HEK293 (cell line): Measurements from ENCODE around the gene TBC1D16.

ENCODE experiments used
- BCL11A ChIP-seq: fragments of 450-650 bp; formaldehyde crosslinking; IDR thresholded peaks from 2 replicates; pipeline ENCODE4 v1.5.1; 2016; ENCODE audit warnings: low read depth, missing biosample characterization, missing genetic modification characterization
- GLI4 ChIP-seq: fragments of 450-650 bp; formaldehyde crosslinking; IDR thresholded peaks from 2 replicates; pipeline ENCODE4 v1.5.1; 2016; ENCODE audit warnings: missing biosample characterization, missing genetic modification characterization
- HOXC10 ChIP-seq: sonication (generic); formaldehyde crosslinking; IDR thresholded peaks from 2 replicates; pipeline ENCODE4 v1.8.1; 2023; ENCODE audit warnings: mild to moderate bottlenecking, missing genetic modification reagents
- MZF1 ChIP-seq: fragments of 450-650 bp; formaldehyde crosslinking; IDR thresholded peaks from 2 replicates; pipeline ENCODE4 v1.5.1; 2017; ENCODE audit warnings: missing biosample characterization, missing genetic modification characterization, borderline replicate concordance
- OSR2 ChIP-seq: fragments of 450-650 bp; formaldehyde crosslinking; IDR thresholded peaks from 2 replicates; pipeline ENCODE4 v1.5.1; 2016; ENCODE audit warnings: missing biosample characterization, missing genetic modification characterization
- PRDM6 ChIP-seq: fragments of 450-650 bp; formaldehyde crosslinking; IDR thresholded peaks from 2 replicates; pipeline ENCODE4 v1.5.1; 2017; ENCODE audit warnings: missing biosample characterization, missing genetic modification characterization
- SCRT1 ChIP-seq: fragments of 450-650 bp; formaldehyde crosslinking; IDR thresholded peaks from 2 replicates; pipeline ENCODE4 v1.5.1; 2016; ENCODE audit warnings: missing biosample characterization, missing genetic modification characterization, borderline replicate concordance
- SP7 ChIP-seq: fragments of 450-650 bp; formaldehyde crosslinking; IDR thresholded peaks from 2 replicates; pipeline ENCODE4 v1.5.1; 2016; ENCODE audit warnings: missing biosample characterization, missing genetic modification characterization
- YY1 ChIP-seq: fragments of 450-650 bp; formaldehyde crosslinking; IDR thresholded peaks from 2 replicates; pipeline ENCODE4 v1.5.1; 2018; ENCODE audit warnings: missing biosample characterization, missing genetic modification characterization
- ZNF146 ChIP-seq: fragments of 450-650 bp; formaldehyde crosslinking; IDR thresholded peaks from 2 replicates; pipeline ENCODE4 v1.5.1; 2016; ENCODE audit warnings: missing biosample characterization, missing genetic modification characterization
- ZNF157 ChIP-seq: fragments of 450-650 bp; formaldehyde crosslinking; IDR thresholded peaks from 2 replicates; pipeline ENCODE4 v1.5.1; 2016; ENCODE audit warnings: missing biosample characterization, missing genetic modification characterization
- ZNF202 ChIP-seq: fragments of 450-650 bp; formaldehyde crosslinking; IDR thresholded peaks from 2 replicates; pipeline ENCODE4 v1.5.1; 2016; ENCODE audit warnings: missing biosample characterization, missing genetic modification characterization, borderline replicate concordance
- ZNF221 ChIP-seq: fragments of 450-650 bp; formaldehyde crosslinking; IDR thresholded peaks from 2 replicates; pipeline ENCODE4 v1.5.1; 2017; ENCODE audit warnings: missing biosample characterization, missing genetic modification characterization, borderline replicate concordance
- ZNF292 ChIP-seq: fragments of 450-650 bp; formaldehyde crosslinking; IDR thresholded peaks from 2 replicates; pipeline ENCODE4 v1.5.1; 2016; ENCODE audit warnings: low read depth, missing biosample characterization, missing genetic modification characterization, borderline replicate concordance
- ZNF335 ChIP-seq: fragments of 450-650 bp; formaldehyde crosslinking; conservative IDR thresholded peaks from 2 replicates; pipeline ENCODE4 v1.5.1; 2016; ENCODE audit warnings: missing biosample characterization, missing genetic modification characterization
- ZNF404 ChIP-seq: fragments of 450-650 bp; formaldehyde crosslinking; IDR thresholded peaks from 2 replicates; pipeline ENCODE4 v1.5.1; 2017; ENCODE audit warnings: missing biosample characterization, missing genetic modification characterization
- ZNF548 ChIP-seq: fragments of 450-650 bp; formaldehyde crosslinking; IDR thresholded peaks from 2 replicates; pipeline ENCODE4 v1.5.1; 2016; ENCODE audit warnings: missing biosample characterization, missing genetic modification characterization
- ZNF629 ChIP-seq: fragments of 450-650 bp; formaldehyde crosslinking; IDR thresholded peaks from 2 replicates; pipeline ENCODE4 v1.5.1; 2017; ENCODE audit warnings: missing biosample characterization, missing genetic modification characterization
- ZNF654 ChIP-seq: fragments of 450-650 bp; formaldehyde crosslinking; IDR thresholded peaks from 2 replicates; pipeline ENCODE4 v1.5.1; 2016; ENCODE audit warnings: low read depth, missing biosample characterization, missing genetic modification characterization
- ZNF837 ChIP-seq: fragments of 450-650 bp; formaldehyde crosslinking; IDR thresholded peaks from 2 replicates; pipeline ENCODE4 v1.5.1; 2016; ENCODE audit warnings: missing biosample characterization, missing genetic modification characterization
- ZSCAN18 ChIP-seq: fragments of 450-650 bp; formaldehyde crosslinking; IDR thresholded peaks from 2 replicates; pipeline ENCODE4 v1.5.1; 2016; ENCODE audit warnings: missing biosample characterization, missing genetic modification characterization
- TF ChIP-seq, protein P1 (sequence below): fragments of 450-650 bp; formaldehyde crosslinking; IDR thresholded peaks from 2 replicates; pipeline ENCODE4 v1.5.1; 2016; ENCODE audit warnings: missing biosample characterization, missing genetic modification characterization
- TF ChIP-seq, protein P2 (sequence below): fragments of 450-650 bp; IDR thresholded peaks from 2 replicates; pipeline ENCODE4 v1.5.1; 2018; ENCODE audit warnings: missing biosample characterization, mild to moderate bottlenecking, missing genetic modification characterization
- TF ChIP-seq, protein P3 (sequence below): fragments of 450-650 bp; formaldehyde crosslinking; IDR thresholded peaks from 2 replicates; pipeline ENCODE4 v1.5.1; 2016; ENCODE audit warnings: missing biosample characterization, missing genetic modification characterization
- TF ChIP-seq, protein P4 (sequence below): fragments of 450-650 bp; formaldehyde crosslinking; IDR thresholded peaks from 2 replicates; pipeline ENCODE4 v1.5.1; 2016; ENCODE audit warnings: missing biosample characterization, missing genetic modification characterization

Gene TBC1D16

DNA sequence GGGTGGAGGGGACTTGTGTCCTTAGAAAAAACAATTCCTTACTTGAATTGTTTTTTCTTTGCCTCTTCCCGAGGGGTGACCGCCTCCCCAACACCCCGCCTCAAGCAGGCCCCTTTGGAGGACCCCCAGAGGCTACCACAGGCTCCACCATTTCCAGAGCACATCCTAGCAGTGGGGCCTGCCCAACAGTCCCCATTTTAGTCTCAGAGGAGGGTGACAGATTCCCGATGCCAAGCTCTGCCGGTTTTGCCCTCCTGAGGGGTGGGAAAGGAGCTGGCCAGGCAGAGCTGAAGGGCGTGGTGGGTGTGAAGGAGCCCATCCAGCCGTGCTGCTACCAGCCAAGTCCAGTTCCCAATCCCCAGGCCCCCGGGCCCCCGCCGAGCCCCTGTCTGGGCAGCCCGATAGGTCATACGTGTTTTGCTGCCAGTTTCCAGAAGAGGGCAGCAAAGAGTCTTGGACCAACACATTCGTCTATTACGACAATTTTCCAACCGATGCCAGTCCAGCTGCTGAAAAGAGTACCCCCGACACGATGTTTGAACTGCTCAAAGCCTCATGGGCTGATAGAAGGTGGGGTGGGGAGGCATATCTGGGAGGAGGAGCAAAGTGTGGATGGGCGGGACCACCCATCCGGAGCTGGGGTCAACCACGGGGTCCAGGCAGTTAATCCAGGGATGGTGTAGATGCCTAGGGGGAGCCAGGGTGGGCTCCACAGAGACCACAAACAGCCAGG lies 46.9 kb upstream of the TBC1D16 start (continued):
- TF ChIP-seq ZSCAN18 (tag by site-specific recombination): no peak
- TF ChIP-seq, protein P1, sequence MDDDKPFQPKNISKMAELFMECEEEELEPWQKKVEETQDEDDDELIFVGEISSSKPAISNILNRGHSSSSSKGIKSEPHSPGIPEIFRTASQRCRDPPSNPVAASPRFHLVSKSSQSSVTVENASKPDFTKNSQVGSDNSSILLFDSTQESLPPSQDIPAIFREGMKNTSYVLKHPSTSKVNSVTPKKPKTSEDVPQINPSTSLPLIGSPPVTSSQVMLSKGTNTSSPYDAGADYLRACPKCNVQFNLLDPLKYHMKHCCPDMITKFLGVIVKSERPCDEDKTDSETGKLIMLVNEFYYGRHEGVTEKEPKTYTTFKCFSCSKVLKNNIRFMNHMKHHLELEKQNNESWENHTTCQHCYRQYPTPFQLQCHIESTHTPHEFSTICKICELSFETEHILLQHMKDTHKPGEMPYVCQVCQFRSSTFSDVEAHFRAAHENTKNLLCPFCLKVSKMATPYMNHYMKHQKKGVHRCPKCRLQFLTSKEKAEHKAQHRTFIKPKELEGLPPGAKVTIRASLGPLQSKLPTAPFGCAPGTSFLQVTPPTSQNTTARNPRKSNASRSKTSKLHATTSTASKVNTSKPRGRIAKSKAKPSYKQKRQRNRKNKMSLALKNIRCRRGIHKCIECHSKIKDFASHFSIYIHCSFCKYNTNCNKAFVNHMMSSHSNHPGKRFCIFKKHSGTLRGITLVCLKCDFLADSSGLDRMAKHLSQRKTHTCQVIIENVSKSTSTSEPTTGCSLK (tag by site-specific recombination): no peak
- TF ChIP-seq SP7 (tag by site-specific recombination): no peak
- TF ChIP-seq ZNF292 (tag by site-specific recombination): no peak
- TF ChIP-seq SCRT1 (tag by site-specific recombination): no peak
- peak; percentile 79 for TF ChIP-seq ZNF654 (tag by site-specific recombination)
- TF ChIP-seq ZNF146 (tag by site-specific recombination): no peak
- TF ChIP-seq ZNF548 (tag by site-specific recombination): no peak
- no peak for TF ChIP-seq PRDM6 (tag by site-specific recombination)
- TF ChIP-seq GLI4: no peak
- TF ChIP-seq ZNF629: no peak
- TF ChIP-seq ZNF335: 0 out of 2 replicates have a peak, but pooled peaks have one; percentile 18
- TF ChIP-seq YY1 (tag by site-specific recombination): no peak
- TF ChIP-seq, protein P2, sequence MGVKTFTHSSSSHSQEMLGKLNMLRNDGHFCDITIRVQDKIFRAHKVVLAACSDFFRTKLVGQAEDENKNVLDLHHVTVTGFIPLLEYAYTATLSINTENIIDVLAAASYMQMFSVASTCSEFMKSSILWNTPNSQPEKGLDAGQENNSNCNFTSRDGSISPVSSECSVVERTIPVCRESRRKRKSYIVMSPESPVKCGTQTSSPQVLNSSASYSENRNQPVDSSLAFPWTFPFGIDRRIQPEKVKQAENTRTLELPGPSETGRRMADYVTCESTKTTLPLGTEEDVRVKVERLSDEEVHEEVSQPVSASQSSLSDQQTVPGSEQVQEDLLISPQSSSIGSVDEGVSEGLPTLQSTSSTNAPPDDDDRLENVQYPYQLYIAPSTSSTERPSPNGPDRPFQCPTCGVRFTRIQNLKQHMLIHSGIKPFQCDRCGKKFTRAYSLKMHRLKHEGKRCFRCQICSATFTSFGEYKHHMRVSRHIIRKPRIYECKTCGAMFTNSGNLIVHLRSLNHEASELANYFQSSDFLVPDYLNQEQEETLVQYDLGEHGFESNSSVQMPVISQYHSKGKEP (tag by site-specific recombination): no peak
- TF ChIP-seq HOXC10 (CRISPR knock-in tag): no peak
- TF ChIP-seq, protein P3, sequence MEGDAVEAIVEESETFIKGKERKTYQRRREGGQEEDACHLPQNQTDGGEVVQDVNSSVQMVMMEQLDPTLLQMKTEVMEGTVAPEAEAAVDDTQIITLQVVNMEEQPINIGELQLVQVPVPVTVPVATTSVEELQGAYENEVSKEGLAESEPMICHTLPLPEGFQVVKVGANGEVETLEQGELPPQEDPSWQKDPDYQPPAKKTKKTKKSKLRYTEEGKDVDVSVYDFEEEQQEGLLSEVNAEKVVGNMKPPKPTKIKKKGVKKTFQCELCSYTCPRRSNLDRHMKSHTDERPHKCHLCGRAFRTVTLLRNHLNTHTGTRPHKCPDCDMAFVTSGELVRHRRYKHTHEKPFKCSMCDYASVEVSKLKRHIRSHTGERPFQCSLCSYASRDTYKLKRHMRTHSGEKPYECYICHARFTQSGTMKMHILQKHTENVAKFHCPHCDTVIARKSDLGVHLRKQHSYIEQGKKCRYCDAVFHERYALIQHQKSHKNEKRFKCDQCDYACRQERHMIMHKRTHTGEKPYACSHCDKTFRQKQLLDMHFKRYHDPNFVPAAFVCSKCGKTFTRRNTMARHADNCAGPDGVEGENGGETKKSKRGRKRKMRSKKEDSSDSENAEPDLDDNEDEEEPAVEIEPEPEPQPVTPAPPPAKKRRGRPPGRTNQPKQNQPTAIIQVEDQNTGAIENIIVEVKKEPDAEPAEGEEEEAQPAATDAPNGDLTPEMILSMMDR (tag by site-specific recombination): peak; percentile 52; the same call in 1 of the 2 replicates
- no peak for TF ChIP-seq ZNF221 (tag by site-specific recombination)
- TF ChIP-seq OSR2 (tag by site-specific recombination): no peak
- no peak for TF ChIP-seq MZF1 (tag by site-specific recombination)
- TF ChIP-seq, protein P4, sequence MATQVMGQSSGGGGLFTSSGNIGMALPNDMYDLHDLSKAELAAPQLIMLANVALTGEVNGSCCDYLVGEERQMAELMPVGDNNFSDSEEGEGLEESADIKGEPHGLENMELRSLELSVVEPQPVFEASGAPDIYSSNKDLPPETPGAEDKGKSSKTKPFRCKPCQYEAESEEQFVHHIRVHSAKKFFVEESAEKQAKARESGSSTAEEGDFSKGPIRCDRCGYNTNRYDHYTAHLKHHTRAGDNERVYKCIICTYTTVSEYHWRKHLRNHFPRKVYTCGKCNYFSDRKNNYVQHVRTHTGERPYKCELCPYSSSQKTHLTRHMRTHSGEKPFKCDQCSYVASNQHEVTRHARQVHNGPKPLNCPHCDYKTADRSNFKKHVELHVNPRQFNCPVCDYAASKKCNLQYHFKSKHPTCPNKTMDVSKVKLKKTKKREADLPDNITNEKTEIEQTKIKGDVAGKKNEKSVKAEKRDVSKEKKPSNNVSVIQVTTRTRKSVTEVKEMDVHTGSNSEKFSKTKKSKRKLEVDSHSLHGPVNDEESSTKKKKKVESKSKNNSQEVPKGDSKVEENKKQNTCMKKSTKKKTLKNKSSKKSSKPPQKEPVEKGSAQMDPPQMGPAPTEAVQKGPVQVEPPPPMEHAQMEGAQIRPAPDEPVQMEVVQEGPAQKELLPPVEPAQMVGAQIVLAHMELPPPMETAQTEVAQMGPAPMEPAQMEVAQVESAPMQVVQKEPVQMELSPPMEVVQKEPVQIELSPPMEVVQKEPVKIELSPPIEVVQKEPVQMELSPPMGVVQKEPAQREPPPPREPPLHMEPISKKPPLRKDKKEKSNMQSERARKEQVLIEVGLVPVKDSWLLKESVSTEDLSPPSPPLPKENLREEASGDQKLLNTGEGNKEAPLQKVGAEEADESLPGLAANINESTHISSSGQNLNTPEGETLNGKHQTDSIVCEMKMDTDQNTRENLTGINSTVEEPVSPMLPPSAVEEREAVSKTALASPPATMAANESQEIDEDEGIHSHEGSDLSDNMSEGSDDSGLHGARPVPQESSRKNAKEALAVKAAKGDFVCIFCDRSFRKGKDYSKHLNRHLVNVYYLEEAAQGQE (tag by site-specific recombination): peak; percentile 34; the same call in 1 of the 2 replicates
- TF ChIP-seq ZNF404 (tag by site-specific recombination): no peak
- TF ChIP-seq BCL11A (tag by site-specific recombination): no peak
- TF ChIP-seq ZNF202: no peak
- no peak for TF ChIP-seq ZNF157 (tag by site-specific recombination)
- TF ChIP-seq ZNF837 (tag by site-specific recombination): no peak
